GM21737 (cell line): ENCODE measurements around the gene GALR1.
"Not testable (repeated sequence)": the region's sequence is repeated elsewhere in the genome, so short reads cannot be mapped to it uniquely, and the experiment has no call there.

Experiments
- ATAC-seq: cut with Tn5 transposase; IDR thresholded peaks from one replicate; pipeline ENCODE4 v1.9.1; 2021; ENCODE audit warnings: mild to moderate bottlenecking, moderate library complexity; ENCODE audit not compliant: unreplicated experiment

The GALR1 gene

GRCh38 chr18:77250501-77250925 is 865 bp downstream of the GALR1 start:
- no peak for ATAC-seq

DNA sequence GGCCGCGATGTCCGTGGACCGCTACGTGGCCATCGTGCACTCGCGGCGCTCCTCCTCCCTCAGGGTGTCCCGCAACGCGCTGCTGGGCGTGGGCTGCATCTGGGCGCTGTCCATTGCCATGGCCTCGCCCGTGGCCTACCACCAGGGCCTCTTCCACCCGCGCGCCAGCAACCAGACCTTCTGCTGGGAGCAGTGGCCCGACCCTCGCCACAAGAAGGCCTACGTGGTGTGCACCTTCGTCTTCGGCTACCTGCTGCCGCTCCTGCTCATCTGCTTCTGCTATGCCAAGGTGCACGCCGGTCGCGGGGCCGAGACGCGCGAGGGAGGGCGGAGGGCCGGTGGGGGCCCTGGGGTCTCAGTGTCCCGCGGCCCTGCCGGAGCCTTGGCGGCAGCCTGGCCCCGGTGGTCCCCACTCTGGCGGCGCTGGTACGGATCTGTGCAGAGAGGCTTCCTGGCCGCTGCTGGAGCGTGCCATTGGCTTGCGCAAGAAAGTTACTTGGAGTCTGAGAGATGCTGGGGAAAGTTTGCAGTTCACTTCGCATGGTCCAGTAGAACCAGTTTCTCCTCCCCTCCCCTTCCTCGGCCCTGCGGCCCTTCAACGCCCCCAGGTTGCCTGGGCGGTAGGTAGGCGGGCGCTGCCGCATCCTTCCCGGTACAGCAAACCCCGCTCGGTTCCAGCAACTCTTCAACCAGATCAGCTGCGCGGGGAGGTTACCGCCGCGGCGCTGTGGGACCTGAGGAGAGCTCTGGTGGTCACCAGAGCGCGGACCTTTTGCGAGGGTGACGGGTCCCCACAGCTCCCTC is 1.5 kb downstream of the GALR1 start:
- ATAC-seq: no peak

- no peak for ATAC-seq
Observed at GRCh38 chr18:77251730-77252050, 2.0 kb downstream of the GALR1 start.

DNA sequence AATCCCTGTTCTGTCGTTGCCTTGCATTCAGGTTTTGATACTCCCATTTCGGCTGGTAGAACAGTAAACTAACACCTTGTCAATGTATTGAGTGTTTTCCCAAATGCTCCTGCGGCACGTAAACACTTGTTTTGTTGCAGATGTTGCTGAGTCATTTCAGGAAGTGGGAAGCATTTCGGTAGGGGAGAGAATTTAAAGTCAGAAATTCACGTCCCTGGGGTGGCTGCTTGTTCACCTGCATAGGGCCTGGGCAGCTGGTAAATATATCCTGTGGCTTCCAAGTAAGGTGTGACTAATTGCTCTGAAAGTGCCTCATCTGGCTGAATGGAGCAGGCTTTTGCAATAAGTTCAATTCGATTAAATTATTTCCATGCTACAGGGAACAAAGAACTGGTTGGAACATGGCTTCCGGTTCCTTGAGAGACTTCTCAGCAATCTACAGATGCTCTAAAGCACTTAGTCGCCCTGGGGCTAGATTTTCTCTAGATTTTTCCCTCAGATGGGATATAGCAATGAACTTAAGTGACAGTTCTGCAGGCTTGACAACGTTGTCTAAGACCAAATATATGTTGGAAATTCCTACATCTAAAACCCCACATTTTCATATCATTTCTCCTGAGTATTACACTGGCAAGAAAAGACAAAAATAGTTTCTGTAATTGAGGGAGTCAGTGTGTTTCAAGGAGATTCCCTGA is 5.2 kb downstream of the GALR1 start:
- no peak for ATAC-seq

- no peak for ATAC-seq
Observed at GRCh38 chr18:77255426-77256105, 5.9 kb downstream of the GALR1 start.

- ATAC-seq: no peak
Observed at GRCh38 chr18:77262643-77263465, 13.2 kb downstream of the GALR1 start.

GRCh38 chr18:77263466-77263763 is 13.8 kb downstream of the GALR1 start:
- no peak for ATAC-seq

DNA sequence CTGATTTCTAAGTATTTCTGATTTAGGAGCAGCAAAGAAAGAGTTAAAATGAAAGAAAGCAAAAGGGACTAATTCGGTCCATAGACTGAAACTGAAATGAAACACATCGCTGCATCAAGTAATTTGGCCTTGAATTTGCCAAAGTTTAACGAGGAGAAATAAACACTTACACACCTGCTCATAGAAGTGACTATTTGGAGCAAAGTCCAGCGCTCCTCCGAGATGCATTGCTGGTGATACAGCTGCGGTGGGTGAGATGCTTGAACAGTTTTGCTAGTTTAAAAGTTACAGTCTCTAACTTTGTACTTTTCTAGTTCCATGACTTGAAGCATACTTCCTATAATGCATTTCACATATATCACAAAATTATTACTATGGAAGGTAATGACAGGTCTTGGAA is 18.3 kb downstream of the GALR1 start:
- no peak for ATAC-seq

DNA sequence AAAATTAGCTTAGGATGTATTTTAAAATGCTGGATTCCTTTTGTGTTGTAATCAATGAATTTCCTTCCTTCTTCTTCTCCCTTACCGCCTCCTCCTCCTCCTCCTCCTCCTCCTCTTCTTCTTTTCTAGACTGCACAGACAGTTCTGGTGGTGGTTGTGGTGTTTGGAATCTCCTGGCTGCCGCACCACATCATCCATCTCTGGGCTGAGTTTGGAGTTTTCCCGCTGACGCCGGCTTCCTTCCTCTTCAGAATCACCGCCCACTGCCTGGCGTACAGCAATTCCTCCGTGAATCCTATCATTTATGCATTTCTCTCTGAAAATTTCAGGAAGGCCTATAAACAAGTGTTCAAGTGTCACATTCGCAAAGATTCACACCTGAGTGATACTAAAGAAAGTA is 18.8 kb downstream of the GALR1 start:
- ATAC-seq: no peak

DNA sequence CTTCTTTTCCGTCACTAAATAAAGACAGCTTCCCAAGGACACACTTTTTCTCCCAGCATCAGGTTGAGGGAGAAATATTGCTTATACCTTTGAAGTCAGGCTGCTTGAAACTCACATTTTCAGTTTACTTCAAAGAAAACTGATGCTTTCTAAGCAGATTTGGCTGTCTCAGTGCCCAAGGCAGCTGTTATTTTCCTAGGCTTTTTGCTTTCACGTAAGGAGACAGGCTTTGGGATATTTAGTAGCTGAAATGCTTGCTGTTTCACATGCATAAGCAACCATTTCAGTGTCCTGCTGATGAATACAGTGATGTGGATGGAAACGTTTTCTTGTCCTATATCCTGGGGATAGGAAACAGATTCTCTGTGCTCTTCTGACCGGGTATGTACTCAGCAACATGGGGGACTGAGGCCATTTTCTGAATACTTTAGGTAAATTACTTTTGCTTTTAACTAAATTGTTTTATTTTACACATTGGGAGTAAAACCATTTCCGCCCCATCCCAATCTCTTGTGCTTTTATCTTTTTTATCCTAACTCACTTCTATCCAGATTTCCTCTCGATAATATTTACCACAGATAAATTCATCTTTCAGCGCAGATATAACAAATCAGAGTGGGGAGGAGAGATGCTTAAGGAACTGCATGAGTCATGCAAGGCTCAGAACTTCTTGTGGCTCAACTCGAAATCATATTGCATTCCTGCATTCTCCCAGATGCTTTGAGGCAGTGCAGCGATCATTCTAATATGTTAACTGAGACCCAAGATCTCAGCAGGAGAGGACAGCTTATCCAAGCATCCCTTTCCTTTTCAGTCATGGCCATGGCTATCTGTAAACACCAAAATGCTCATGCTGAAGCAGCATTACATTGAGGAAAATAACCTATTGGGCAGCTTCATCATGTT is 22.2 kb downstream of the GALR1 start:
- ATAC-seq: no peak

GRCh38 chr18:77290841-77291240 is 41.2 kb downstream of the GALR1 start:
- not testable (repeated sequence) for ATAC-seq

- ATAC-seq: no peak
Observed at GRCh38 chr18:77298172-77298571, 48.5 kb downstream of the GALR1 start.

- no peak for ATAC-seq
Observed at GRCh38 chr18:77299706-77300105, 50.1 kb downstream of the GALR1 start.

GRCh38 chr18:77300579-77300978 is 50.9 kb downstream of the GALR1 start:
- ATAC-seq: no peak

DNA sequence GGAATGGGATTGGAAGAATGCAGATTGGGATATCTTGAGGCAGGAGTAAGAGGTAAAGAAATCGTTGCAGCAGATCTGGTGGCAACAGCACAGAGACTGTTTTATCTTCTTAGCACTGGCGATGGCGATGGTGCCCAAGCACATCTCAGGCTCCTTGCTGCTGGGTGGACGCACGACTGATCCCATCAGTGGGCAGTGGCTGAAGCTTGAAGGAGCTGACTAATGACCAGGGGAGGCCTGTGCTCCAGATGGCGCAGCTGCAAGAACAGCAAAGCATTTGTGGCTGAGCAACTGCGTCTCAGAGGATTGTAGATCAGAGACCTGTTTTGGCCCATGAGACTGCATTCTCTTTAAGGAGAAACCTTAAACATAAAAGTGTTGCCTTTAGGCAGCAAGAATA is 54.6 kb downstream of the GALR1 start:
- no peak for ATAC-seq

GRCh38 chr18:77305676-77306075 is 56.0 kb downstream of the GALR1 start:
- ATAC-seq: no peak

- ATAC-seq: no peak
Observed at GRCh38 chr18:77308216-77308615, 58.6 kb downstream of the GALR1 start.

DNA sequence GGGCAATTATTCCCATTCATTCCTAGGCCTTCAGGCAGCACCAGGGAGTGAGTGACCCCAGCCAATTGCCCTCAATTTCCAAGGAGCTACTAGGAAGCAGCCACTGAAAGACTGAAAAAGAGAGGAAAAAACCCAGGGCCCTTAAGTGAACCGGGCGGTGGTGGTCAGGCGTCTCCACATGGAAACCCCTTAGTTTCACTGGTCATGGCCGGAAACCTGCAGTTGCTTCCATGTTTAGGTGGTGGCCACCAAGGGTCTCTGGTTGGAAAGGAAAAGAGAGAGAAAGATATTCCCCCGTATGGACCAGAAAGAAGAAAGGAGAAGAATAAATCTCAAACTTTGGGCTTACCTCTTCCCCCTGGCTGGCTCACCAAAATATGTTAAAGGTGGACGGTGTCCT is 64.9 kb downstream of the GALR1 start:
- no peak for ATAC-seq

- ATAC-seq: no peak
Observed at GRCh38 chr18:77314952-77315351, 65.3 kb downstream of the GALR1 start.

DNA sequence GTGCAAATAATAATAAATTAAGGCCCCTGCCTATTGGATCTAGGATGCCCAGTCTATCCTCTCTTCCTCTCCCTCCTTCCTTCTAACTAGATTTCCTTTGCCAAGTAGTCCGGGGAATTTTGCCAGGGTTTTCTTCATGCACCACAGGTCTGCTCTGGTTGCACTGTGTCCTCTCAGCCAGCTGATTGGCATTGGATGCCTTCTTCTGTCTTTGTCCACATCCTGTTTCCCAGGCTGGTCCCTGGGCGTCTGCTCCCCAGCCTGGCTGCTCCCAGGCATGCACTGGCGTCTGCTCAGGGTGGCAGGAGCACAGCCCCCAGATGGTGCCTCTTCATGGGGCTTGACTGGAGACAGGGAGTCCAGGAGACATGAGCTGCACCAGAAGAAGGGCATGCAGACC is 66.4 kb downstream of the GALR1 start:
- ATAC-seq: no peak
